Endothelial cell of umbilical vein (primary cell): ENCODE measurements around the gene ADCY9. TPM values are rescaled to one million over a fixed set of nuclear protein-coding genes. Genes with fewer than 3 reads are reported as not detected.

Experiments used
- BruUV-seq: library from RNA; stranded (reverse); fragments of 400-500 nt; replicated peaks from 2 replicates; lab custom pipeline; 2021; lab: Mats Ljungman, UMichigan
- CTCF ChIA-PET: fragments of 300-600, 350-600 bp; sonication (Branson Sonifier 250); formaldehyde crosslinking; loops from one replicate; lab custom pipeline; 2021; ENCODE audit warnings: antibody characterized with exemption, inconsistent platforms; lab: Charles Lee
- POLR2A ChIA-PET: fragments of 300-600, 350-600 bp; sonication (Branson Sonifier 250); formaldehyde crosslinking; loops from one replicate; lab custom pipeline; 2021; ENCODE audit warnings: antibody characterized with exemption, inconsistent platforms; lab: Charles Lee
- DNase-seq: peaks from one replicate; pipeline ENCODE4 v3.0.0-alpha.2; 2011; ENCODE audit warnings: low read depth, low spot score
- FAIRE-seq: peaks from 2 replicates; lab custom pipeline; 2011; peaks lifted over from hg19 to GRCh38; lab: Jason Lieb, UNC
- H2AFZ ChIP-seq: 2 replicates; pipeline ENCODE4 v1.6.0; 2012; ENCODE audit warnings: low read depth, low read length, control low read depth, inconsistent platforms
- H3K27ac ChIP-seq: 2 replicates; pipeline ENCODE4 v1.5.1; 2011; ENCODE audit warnings: low read depth, mild to moderate bottlenecking, control low read depth, low read length, moderate library complexity; ENCODE audit not compliant: insufficient read depth
- H3K27me3 ChIP-seq, 2 experiments: 2 replicates each; pipeline versions ENCODE4 v1.6.0 to v1.6.1; 2011; ENCODE audit warnings: low read length in 2 of 2, mixed read lengths in 1 of 2; ENCODE audit not compliant: control insufficient read depth in 2 of 2, insufficient read depth in 2 of 2
- H3K36me3 ChIP-seq, 2 experiments: 2 replicates in 1 of 2; 3 replicates in 1 of 2; pipeline ENCODE4 v1.5.1; 2011; ENCODE audit warnings: low read length in 2 of 2, mild to moderate bottlenecking in 1 of 2, moderate library complexity in 1 of 2; ENCODE audit not compliant: control insufficient read depth in 2 of 2, insufficient read depth in 2 of 2; ENCODE audit errors: extremely low read depth in 1 of 2
- H3K4me1 ChIP-seq: 3 replicates; pipeline ENCODE4 v1.5.1; 2011; ENCODE audit warnings: mild to moderate bottlenecking, low read length; ENCODE audit not compliant: control insufficient read depth, insufficient read depth; ENCODE audit errors: extremely low read depth
- H3K4me2 ChIP-seq: 2 replicates; pipeline ENCODE4 v1.6.1; 2011; ENCODE audit warnings: low read length, control low read depth, mixed read lengths; ENCODE audit not compliant: insufficient read depth
- H3K4me3 ChIP-seq, 3 experiments: fragments of 200-600 bp in 1 of 3; sonication (generic), shearing (Covaris generic) in 1 of 3; replicated peaks in 1 of 3; 2 replicates each; pipeline ENCODE4 v1.5.1; 2011 to 2016; ENCODE audit warnings: control low read depth in 3 of 3, low read length in 3 of 3, mild to moderate bottlenecking in 2 of 3, inconsistent platforms in 1 of 3, low read depth in 1 of 3, moderate library complexity in 1 of 3; ENCODE audit not compliant: insufficient read depth in 1 of 3
- H3K79me2 ChIP-seq: 2 replicates; pipeline ENCODE4 v1.6.0; 2012; ENCODE audit warnings: low read length, inconsistent platforms; ENCODE audit not compliant: control insufficient read depth, insufficient read depth
- H3K9ac ChIP-seq: replicated peaks from 2 replicates; pipeline ENCODE3; 2011; ENCODE audit warnings: low read length, control low read depth; ENCODE audit not compliant: insufficient read depth; ENCODE audit errors: extremely low read depth
- H3K9me1 ChIP-seq: replicated peaks from 3 replicates; pipeline ENCODE4 v1.6.0; 2011; ENCODE audit warnings: mild to moderate bottlenecking, low read length; ENCODE audit not compliant: control insufficient read depth, insufficient read depth; ENCODE audit errors: extremely low read depth
- H3K9me3 ChIP-seq: replicated peaks from 2 replicates; pipeline ENCODE4 v1.5.1; 2012; ENCODE audit warnings: low read length, inconsistent platforms; ENCODE audit not compliant: control insufficient read depth, insufficient read depth
- H4K20me1 ChIP-seq: replicated peaks from 2 replicates; pipeline ENCODE3; 2011; ENCODE audit warnings: mild to moderate bottlenecking, low read length; ENCODE audit not compliant: control insufficient read depth, insufficient read depth; ENCODE audit errors: extremely low read depth
- EZH2 ChIP-seq: IDR thresholded peaks from 2 replicates; pipeline ENCODE4 v1.6.1; 2012; ENCODE audit warnings: borderline replicate concordance, low read depth, mild to moderate bottlenecking, moderate library complexity, low read length, inconsistent platforms; ENCODE audit not compliant: severe bottlenecking
- FOS ChIP-seq: IDR thresholded peaks from 2 replicates; pipeline ENCODE4 v1.6.1; 2011; ENCODE audit warnings: mild to moderate bottlenecking, low read length, moderate library complexity, borderline replicate concordance; ENCODE audit not compliant: insufficient read depth
- GATA2 ChIP-seq: IDR thresholded peaks from 2 replicates; pipeline ENCODE4 v1.7.0; 2011; ENCODE audit warnings: low read depth, mild to moderate bottlenecking, moderate library complexity, mixed read lengths, low read length; ENCODE audit not compliant: insufficient read length, insufficient read depth
- JUN ChIP-seq: IDR thresholded peaks from 2 replicates; pipeline ENCODE4 v1.6.1; 2011; ENCODE audit warnings: borderline replicate concordance, low read depth; ENCODE audit not compliant: insufficient read length, insufficient read depth
- MYC ChIP-seq: IDR thresholded peaks from one replicate; pipeline ENCODE4 v1.6.1; 2011; ENCODE audit warnings: mild to moderate bottlenecking, low read depth, low read length
- POLR2A ChIP-seq: IDR thresholded peaks from 2 replicates; pipeline ENCODE4 v1.6.1; 2012; ENCODE audit warnings: low read depth, mild to moderate bottlenecking, control low read depth, low read length
- POLR2AphosphoS5 ChIP-seq: IDR thresholded peaks from 2 replicates; pipeline ENCODE4 v1.6.1; 2012; ENCODE audit warnings: low read depth, mild to moderate bottlenecking, control low read depth, low read length, moderate library complexity; ENCODE audit not compliant: insufficient read depth
- dilution Hi-C: fragments of 300-500 bp; cut with MboI; formaldehyde crosslinking; loops from one replicate; pipeline ENCODE4 v1.15.0; 2019; ENCODE audit warnings: low sequenced_read_pairs; ENCODE audit not compliant: extremely low pct_ligation_motif_present
- intact Hi-C: fragments of 100-400 bp; cut with micrococcal nuclease; formaldehyde crosslinking; loops from one replicate; pipeline ENCODE4 v1.10.0; 2022
- polyA plus RNA-seq, 4 experiments: library from polyadenylated mRNA; depleted of rRNA in 3 of 4; stranded (reverse) in 3 of 4; unstranded in 1 of 4; fragments of >200 nt; gene quantifications; 2 replicates each; pipeline versions ENCODE4 v1.2.1 to v1.2.3, GENCODE V29; 2011 to 2012; ENCODE audit warnings: missing spikeins in 1 of 4
- total RNA-seq: library from RNA; stranded (reverse); gene quantifications from 2 replicates; pipeline ENCODE4 v1.2.3, GENCODE V29; 2021
- TF ChIP-seq, protein P1 (sequence below), 2 donors: IDR thresholded peaks; 1 replicate in 1 of 2; 2 replicates in 1 of 2; pipeline ENCODE4 v1.5.1; 2011; ENCODE audit warnings: low read length in 2 of 2, mild to moderate bottlenecking in 2 of 2, moderate library complexity in 2 of 2, control low read depth in 1 of 2, inconsistent platforms in 1 of 2, low read depth in 1 of 2; ENCODE audit not compliant: insufficient read depth in 1 of 2; ENCODE audit errors: extremely low read depth in 1 of 2
- TF ChIP-seq, protein P2 (sequence below): IDR thresholded peaks from 2 replicates; pipeline ENCODE4 v1.6.1; 2011; ENCODE audit not compliant: insufficient read depth, insufficient read length

ADCY9 gene
- total and polyA plus RNA-seq, 2 donors (not counting 3 experiments of a cell fraction or from before 2014, with no cell fraction given): 6.8 to 14.0 TPM

- no peaks in the 10 kb centered on the region for H4K20me1 ChIP-seq
Observed at GRCh38 chr16:4137438-4137837, 21.2 kb upstream of the ADCY9 start.

More at GRCh38 chr16:4137438-4137837, 21.2 kb upstream of the ADCY9 start:
- Histone ChIP-seq H3K27ac (no peak overlapping the region), H3K4me3 (no peak overlapping the region), H3K36me3 (no peaks in the 10 kb centered on the region), H3K9me1 (no peaks in the 10 kb centered on the region), H3K9me3 (no peaks in the 10 kb centered on the region), H3K27me3 (peaks cover 0 to 4% of the 10 kb centered on the region in 2 experiments), H3K4me1 (no peaks in the 10 kb centered on the region), H3K9ac (no peak overlapping the region), H3K79me2 (no peaks in the 10 kb centered on the region), H2AFZ (no peak overlapping the region), H3K4me2 (no peak overlapping the region)
- intact Hi-C loops (no loop called here), dilution Hi-C loops (no loop called here)
- TF ChIP-seq, protein P1, sequence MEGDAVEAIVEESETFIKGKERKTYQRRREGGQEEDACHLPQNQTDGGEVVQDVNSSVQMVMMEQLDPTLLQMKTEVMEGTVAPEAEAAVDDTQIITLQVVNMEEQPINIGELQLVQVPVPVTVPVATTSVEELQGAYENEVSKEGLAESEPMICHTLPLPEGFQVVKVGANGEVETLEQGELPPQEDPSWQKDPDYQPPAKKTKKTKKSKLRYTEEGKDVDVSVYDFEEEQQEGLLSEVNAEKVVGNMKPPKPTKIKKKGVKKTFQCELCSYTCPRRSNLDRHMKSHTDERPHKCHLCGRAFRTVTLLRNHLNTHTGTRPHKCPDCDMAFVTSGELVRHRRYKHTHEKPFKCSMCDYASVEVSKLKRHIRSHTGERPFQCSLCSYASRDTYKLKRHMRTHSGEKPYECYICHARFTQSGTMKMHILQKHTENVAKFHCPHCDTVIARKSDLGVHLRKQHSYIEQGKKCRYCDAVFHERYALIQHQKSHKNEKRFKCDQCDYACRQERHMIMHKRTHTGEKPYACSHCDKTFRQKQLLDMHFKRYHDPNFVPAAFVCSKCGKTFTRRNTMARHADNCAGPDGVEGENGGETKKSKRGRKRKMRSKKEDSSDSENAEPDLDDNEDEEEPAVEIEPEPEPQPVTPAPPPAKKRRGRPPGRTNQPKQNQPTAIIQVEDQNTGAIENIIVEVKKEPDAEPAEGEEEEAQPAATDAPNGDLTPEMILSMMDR (IDR thresholded peaks at IDR 0.05; ENCODE audit: extremely low read depth in 1 of 2, insufficient read depth in 1 of 2, low read depth in 1 of 2, low read length in 2 of 2): no peak
- TF ChIP-seq, protein P2, sequence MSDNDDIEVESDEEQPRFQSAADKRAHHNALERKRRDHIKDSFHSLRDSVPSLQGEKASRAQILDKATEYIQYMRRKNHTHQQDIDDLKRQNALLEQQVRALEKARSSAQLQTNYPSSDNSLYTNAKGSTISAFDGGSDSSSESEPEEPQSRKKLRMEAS: no peak
- TF ChIP-seq MYC (no peak), FOS (no peak), JUN (no peak), EZH2 (no peak), POLR2AphosphoS5 (no peak), GATA2 (no peak), POLR2A (no peak)
- no peak for FAIRE-seq
- ChIA-PET POLR2A (no interaction called here), CTCF (no interaction called here)
- no peak for DNase-seq
- no TSS peak for BruUV-seq
